Measurements from ENCODE around the gene MID2.

GRCh38 chrX:107804427-107804826 lies 21.2 kb upstream of the MID2 start:
- TF ChIP-seq, protein P1, sequence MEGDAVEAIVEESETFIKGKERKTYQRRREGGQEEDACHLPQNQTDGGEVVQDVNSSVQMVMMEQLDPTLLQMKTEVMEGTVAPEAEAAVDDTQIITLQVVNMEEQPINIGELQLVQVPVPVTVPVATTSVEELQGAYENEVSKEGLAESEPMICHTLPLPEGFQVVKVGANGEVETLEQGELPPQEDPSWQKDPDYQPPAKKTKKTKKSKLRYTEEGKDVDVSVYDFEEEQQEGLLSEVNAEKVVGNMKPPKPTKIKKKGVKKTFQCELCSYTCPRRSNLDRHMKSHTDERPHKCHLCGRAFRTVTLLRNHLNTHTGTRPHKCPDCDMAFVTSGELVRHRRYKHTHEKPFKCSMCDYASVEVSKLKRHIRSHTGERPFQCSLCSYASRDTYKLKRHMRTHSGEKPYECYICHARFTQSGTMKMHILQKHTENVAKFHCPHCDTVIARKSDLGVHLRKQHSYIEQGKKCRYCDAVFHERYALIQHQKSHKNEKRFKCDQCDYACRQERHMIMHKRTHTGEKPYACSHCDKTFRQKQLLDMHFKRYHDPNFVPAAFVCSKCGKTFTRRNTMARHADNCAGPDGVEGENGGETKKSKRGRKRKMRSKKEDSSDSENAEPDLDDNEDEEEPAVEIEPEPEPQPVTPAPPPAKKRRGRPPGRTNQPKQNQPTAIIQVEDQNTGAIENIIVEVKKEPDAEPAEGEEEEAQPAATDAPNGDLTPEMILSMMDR (IDR thresholded peaks at IDR 0.05) = no peak
- TF ChIP-seq POLR2A (IDR thresholded peaks at IDR 0.05) = no peak

Measured in adrenal gland (tissue), 5 donors.